K562 (cell line): ENCODE results near the gene BCAS1. TPM values are rescaled to one million over a fixed set of nuclear protein-coding genes. Genes with fewer than 3 reads are reported as not detected.

Experiments
- ADNP ChIP-seq: fragments of 200-800 bp; sonication (Bioruptor generic); IDR thresholded peaks from 2 replicates; pipeline ENCODE4 v1.6.1; 2016; ENCODE audit warnings: missing genetic modification characterization, missing compliant biosample characterization
- DIDO1 ChIP-seq: fragments of 450-650 bp; IDR thresholded peaks from 2 replicates; pipeline ENCODE4 v1.6.1; 2016; ENCODE audit warnings: low read depth, missing biosample characterization, missing genetic modification characterization
- EP400 ChIP-seq: fragments of 450-650 bp; IDR thresholded peaks from 2 replicates; pipeline ENCODE4 v1.6.1; 2017; ENCODE audit warnings: antibody characterized with exemption, mild to moderate bottlenecking, moderate library complexity
- ERF ChIP-seq: fragments of 450-650 bp; formaldehyde crosslinking; IDR thresholded peaks from 2 replicates; pipeline ENCODE4 v1.4.0; 2020; ENCODE audit warnings: mild to moderate bottlenecking, mixed read lengths
- ETS2 ChIP-seq: IDR thresholded peaks from 2 replicates; pipeline ENCODE4 v1.6.1; 2016; ENCODE audit warnings: borderline replicate concordance, missing genetic modification characterization, mild to moderate bottlenecking, moderate library complexity, missing compliant biosample characterization; ENCODE audit not compliant: poor library complexity, severe bottlenecking
- HDAC3 ChIP-seq: fragments of 450-650 bp; IDR thresholded peaks from 2 replicates; pipeline ENCODE4 v1.6.1; 2018; ENCODE audit warnings: borderline replicate concordance, mild to moderate bottlenecking, moderate library complexity; ENCODE audit not compliant: partially characterized antibody
- KAT7 ChIP-seq: sonication (generic); formaldehyde crosslinking; IDR thresholded peaks from 2 replicates; pipeline ENCODE4 v1.8.0; 2022; ENCODE audit warnings: missing genetic modification reagents, mild to moderate bottlenecking, borderline replicate concordance
- NCOA6 ChIP-seq: fragments of 450-650 bp; IDR thresholded peaks from 2 replicates; pipeline ENCODE4 v1.6.1; 2017; ENCODE audit warnings: mild to moderate bottlenecking
- NFIC ChIP-seq: fragments of 450-650 bp; IDR thresholded peaks from 2 replicates; pipeline ENCODE4 v1.6.1; 2017; ENCODE audit warnings: mild to moderate bottlenecking, inconsistent platforms
- NFXL1 ChIP-seq: fragments of 450-650 bp; formaldehyde crosslinking; IDR thresholded peaks from 2 replicates; pipeline ENCODE4 v1.4.0; 2021; ENCODE audit warnings: mild to moderate bottlenecking
- RBM25 ChIP-seq: fragments of 200-400 bp; formaldehyde crosslinking; IDR thresholded peaks from 2 replicates; pipeline ENCODE4 v1.6.1; 2018; ENCODE audit warnings: low read length, low read depth, moderate library complexity; ENCODE audit not compliant: severe bottlenecking
- RFX5 ChIP-seq: IDR thresholded peaks from 2 replicates; pipeline ENCODE4 v1.6.1; 2011; ENCODE audit warnings: low read depth, mild to moderate bottlenecking, improper control_type of control experiment, low read length
- SLC30A9 ChIP-seq: fragments of 250-450 bp; sonication (Bioruptor Pico); IDR thresholded peaks from 2 replicates; pipeline ENCODE4 v1.8.0; 2022; ENCODE audit warnings: mild to moderate bottlenecking, moderate library complexity
- SMARCA5 ChIP-seq: fragments of 450-650 bp; IDR thresholded peaks from 2 replicates; pipeline ENCODE4 v1.6.1; 2016
- ZFX ChIP-seq: sonication (generic); formaldehyde crosslinking; IDR thresholded peaks from 2 replicates; pipeline ENCODE4 v1.8.0; 2022; ENCODE audit warnings: mild to moderate bottlenecking, missing genetic modification reagents, moderate library complexity
- ZNF174 ChIP-seq: fragments of 250-450 bp; sonication (Bioruptor Pico); IDR thresholded peaks from 2 replicates; pipeline ENCODE4 v1.4.0; 2020; ENCODE audit warnings: mild to moderate bottlenecking
- ZNF263 ChIP-seq: sonication (generic); formaldehyde crosslinking; IDR thresholded peaks from 2 replicates; pipeline ENCODE4 v1.8.0; 2022; ENCODE audit warnings: mild to moderate bottlenecking, missing genetic modification reagents, borderline replicate concordance
- polyA plus RNA-seq, 8 experiments: library from polyadenylated mRNA; depleted of rRNA in 4 of 8; stranded (reverse) in 5 of 8; unstranded in 3 of 8; fragments of >200 nt; fragmentation: Nextera tagmentation in 2 of 8; fragmentation: Illumina TruSeq in 1 of 8; extraction: Ambion mirVana in 2 of 8; extraction: Trizol in 1 of 8; gene quantifications; 2 replicates each; pipeline versions ENCODE4 v1.2.1 to v1.2.3, GENCODE V29; 2011 to 2014; ENCODE audit warnings: inconsistent platforms in 1 of 8, missing spikeins in 1 of 8
- total RNA-seq, 7 experiments: library from RNA; depleted of rRNA in 6 of 7; stranded (reverse); fragments of >200 nt in 6 of 7; fragmentation: Illumina TruSeq in 2 of 7; extraction: Trizol in 2 of 7; gene quantifications; 2 replicates each; pipeline versions ENCODE4 v1.2.1 to v1.2.3, GENCODE V29; 2011 to 2021; ENCODE audit warnings: low replicate concordance in 1 of 7
- TF ChIP-seq, protein P1 (sequence below): fragments of 250-450 bp; sonication (Bioruptor Pico); IDR thresholded peaks from 2 replicates; pipeline ENCODE4 v1.8.0; 2021; ENCODE audit warnings: moderate library complexity, mild to moderate bottlenecking, inconsistent platforms
- TF ChIP-seq, protein P2 (sequence below): fragments of 250-450 bp; sonication (Bioruptor Pico); IDR thresholded peaks from 2 replicates; pipeline ENCODE4 v1.8.0; 2022; ENCODE audit warnings: moderate library complexity, mild to moderate bottlenecking, inconsistent platforms
- TF ChIP-seq, protein P3 (sequence below): fragments of 250-450 bp; sonication (Bioruptor Pico); IDR thresholded peaks from 2 replicates; pipeline ENCODE4 v1.4.0; 2020; ENCODE audit warnings: mild to moderate bottlenecking
- TF ChIP-seq, protein P4 (sequence below): IDR thresholded peaks from 2 replicates; pipeline ENCODE4 v1.6.1; 2011; ENCODE audit warnings: borderline replicate concordance, low read depth, mild to moderate bottlenecking, moderate library complexity, low read length; ENCODE audit not compliant: insufficient read depth, poor library complexity, severe bottlenecking
- TF ChIP-seq, protein P5 (sequence below), 2 experiments: fragments of 450-650 bp; IDR thresholded peaks; 2 replicates each; pipeline ENCODE4 v1.6.1; 2016

Gene BCAS1
- total and polyA plus RNA-seq, 9 of the 15 experiments (the other 6 are each of a cell fraction or from before 2014, with no cell fraction given) = 0.18 to 2.3 (median 0.93) TPM

DNA sequence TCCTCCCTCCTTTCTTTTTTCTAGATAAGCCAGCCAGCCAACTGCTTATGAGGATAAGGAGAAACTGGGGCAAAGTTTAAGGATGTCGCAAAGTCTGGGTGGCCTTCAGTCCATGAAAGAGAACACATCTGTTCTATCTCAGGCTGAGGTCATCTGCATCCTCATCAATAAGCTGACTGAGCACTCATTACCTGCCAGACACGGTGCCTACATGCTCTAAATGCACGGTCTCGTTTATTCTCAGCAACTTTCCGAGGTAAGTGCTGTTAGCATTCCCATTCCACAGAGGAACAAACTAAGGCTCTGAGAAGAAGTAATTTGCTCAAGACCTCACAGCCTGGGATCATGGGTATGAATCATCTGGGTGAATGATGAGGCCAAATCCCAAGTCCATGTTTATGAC is 133.1 kb downstream of the BCAS1 start (continued):
- TF ChIP-seq, protein P1, sequence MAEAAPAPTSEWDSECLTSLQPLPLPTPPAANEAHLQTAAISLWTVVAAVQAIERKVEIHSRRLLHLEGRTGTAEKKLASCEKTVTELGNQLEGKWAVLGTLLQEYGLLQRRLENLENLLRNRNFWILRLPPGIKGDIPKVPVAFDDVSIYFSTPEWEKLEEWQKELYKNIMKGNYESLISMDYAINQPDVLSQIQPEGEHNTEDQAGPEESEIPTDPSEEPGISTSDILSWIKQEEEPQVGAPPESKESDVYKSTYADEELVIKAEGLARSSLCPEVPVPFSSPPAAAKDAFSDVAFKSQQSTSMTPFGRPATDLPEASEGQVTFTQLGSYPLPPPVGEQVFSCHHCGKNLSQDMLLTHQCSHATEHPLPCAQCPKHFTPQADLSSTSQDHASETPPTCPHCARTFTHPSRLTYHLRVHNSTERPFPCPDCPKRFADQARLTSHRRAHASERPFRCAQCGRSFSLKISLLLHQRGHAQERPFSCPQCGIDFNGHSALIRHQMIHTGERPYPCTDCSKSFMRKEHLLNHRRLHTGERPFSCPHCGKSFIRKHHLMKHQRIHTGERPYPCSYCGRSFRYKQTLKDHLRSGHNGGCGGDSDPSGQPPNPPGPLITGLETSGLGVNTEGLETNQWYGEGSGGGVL (CRISPR knock-in tag) = no peak
- TF ChIP-seq SMARCA5 (peak; percentile 49; the same call in 1 of the 2 replicates), ZNF263 (no peak), NFIC (no peak), ETS2 (tag) (no peak), ERF (CRISPR knock-in tag) (no peak), HDAC3 (peak; percentile 27), ZFX (CRISPR knock-in tag) (no peak), RFX5 (no peak), EP400 (no peak), NCOA6 (0 out of 2 replicates have a peak, but pooled peaks have one; percentile 36), SLC30A9 (CRISPR knock-in tag) (no peak), KAT7 (no peak), DIDO1 (tag) (no peak), NFXL1 (CRISPR knock-in tag) (no peak), ADNP (peak; percentile 80; the same call in 1 of the 2 replicates), RBM25 (peak; percentile 90), ZNF174 (CRISPR knock-in tag) (no peak)
- TF ChIP-seq, protein P2, sequence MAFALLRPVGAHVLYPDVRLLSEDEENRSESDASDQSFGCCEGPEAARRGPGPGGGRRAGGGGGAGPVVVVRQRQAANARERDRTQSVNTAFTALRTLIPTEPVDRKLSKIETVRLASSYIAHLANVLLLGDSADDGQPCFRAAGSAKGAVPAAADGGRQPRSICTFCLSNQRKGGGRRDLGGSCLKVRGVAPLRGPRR (CRISPR knock-in tag) = no peak
- TF ChIP-seq, protein P3, sequence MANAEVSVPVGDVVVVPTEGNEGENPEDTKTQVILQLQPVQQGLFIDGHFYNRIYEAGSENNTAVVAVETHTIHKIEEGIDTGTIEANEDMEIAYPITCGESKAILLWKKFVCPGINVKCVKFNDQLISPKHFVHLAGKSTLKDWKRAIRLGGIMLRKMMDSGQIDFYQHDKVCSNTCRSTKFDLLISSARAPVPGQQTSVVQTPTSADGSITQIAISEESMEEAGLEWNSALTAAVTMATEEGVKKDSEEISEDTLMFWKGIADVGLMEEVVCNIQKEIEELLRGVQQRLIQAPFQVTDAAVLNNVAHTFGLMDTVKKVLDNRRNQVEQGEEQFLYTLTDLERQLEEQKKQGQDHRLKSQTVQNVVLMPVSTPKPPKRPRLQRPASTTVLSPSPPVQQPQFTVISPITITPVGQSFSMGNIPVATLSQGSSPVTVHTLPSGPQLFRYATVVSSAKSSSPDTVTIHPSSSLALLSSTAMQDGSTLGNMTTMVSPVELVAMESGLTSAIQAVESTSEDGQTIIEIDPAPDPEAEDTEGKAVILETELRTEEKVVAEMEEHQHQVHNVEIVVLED (CRISPR knock-in tag) = no peak
- TF ChIP-seq, protein P4, sequence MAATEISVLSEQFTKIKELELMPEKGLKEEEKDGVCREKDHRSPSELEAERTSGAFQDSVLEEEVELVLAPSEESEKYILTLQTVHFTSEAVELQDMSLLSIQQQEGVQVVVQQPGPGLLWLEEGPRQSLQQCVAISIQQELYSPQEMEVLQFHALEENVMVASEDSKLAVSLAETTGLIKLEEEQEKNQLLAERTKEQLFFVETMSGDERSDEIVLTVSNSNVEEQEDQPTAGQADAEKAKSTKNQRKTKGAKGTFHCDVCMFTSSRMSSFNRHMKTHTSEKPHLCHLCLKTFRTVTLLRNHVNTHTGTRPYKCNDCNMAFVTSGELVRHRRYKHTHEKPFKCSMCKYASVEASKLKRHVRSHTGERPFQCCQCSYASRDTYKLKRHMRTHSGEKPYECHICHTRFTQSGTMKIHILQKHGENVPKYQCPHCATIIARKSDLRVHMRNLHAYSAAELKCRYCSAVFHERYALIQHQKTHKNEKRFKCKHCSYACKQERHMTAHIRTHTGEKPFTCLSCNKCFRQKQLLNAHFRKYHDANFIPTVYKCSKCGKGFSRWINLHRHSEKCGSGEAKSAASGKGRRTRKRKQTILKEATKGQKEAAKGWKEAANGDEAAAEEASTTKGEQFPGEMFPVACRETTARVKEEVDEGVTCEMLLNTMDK = no peak
- TF ChIP-seq, protein P5, sequence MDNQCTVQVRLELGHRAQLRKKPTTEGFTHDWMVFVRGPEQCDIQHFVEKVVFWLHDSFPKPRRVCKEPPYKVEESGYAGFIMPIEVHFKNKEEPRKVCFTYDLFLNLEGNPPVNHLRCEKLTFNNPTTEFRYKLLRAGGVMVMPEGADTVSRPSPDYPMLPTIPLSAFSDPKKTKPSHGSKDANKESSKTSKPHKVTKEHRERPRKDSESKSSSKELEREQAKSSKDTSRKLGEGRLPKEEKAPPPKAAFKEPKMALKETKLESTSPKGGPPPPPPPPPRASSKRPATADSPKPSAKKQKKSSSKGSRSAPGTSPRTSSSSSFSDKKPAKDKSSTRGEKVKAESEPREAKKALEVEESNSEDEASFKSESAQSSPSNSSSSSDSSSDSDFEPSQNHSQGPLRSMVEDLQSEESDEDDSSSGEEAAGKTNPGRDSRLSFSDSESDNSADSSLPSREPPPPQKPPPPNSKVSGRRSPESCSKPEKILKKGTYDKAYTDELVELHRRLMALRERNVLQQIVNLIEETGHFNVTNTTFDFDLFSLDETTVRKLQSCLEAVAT (IDR thresholded peaks at IDR 0.05) = no peak
